Regular cardiac myocyte (primary cell): Measurements from ENCODE around the gene GGT6. TPM values are rescaled to one million over a fixed set of nuclear protein-coding genes. Genes with fewer than 3 reads are reported as not detected.

Experiments
- total RNA-seq: library from RNA; depleted of rRNA; stranded (reverse); fragments of >200 nt; gene quantifications from 2 replicates; pipeline ENCODE4 v1.2.3, GENCODE V29; 2014

GGT6 gene, protein sequence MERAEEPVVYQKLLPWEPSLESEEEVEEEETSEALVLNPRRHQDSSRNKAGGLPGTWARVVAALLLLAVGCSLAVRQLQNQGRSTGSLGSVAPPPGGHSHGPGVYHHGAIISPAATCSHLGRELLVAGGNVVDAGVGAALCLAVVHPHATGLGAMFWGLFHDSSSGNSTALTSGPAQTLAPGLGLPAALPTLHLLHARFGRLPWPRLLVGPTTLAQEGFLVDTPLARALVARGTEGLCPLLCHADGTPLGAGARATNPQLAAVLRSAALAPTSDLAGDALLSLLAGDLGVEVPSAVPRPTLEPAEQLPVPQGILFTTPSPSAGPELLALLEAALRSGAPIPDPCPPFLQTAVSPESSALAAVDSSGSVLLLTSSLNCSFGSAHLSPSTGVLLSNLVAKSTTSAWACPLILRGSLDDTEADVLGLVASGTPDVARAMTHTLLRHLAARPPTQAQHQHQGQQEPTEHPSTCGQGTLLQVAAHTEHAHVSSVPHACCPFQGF
- not detected in 2 replicates for total RNA-seq

DNA sequence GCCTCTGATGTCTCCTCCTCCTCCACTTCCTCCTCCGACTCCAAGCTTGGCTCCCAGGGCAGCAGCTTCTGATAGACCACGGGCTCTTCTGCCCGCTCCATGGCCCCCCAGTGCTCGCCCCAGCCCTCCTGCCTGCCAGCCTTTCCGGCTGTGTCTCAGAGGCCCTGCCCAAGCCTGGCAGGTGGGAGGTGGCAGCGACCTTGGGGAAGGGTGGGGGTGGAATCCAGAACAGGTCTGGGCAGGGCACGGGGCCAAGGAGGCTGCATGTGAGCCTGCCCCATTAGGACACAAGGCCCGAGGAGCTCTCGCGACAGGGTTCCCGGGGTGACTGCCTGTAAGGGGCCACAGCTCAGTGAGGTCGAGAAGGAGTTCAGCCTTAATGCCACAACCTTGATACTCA lies at the start of gene GGT6:
Gene GGT6 (minus strand): TSS at position 157 of the 400 bp plus-strand sequence. CDS start 56 bp downstream, at position 101.

DNA sequence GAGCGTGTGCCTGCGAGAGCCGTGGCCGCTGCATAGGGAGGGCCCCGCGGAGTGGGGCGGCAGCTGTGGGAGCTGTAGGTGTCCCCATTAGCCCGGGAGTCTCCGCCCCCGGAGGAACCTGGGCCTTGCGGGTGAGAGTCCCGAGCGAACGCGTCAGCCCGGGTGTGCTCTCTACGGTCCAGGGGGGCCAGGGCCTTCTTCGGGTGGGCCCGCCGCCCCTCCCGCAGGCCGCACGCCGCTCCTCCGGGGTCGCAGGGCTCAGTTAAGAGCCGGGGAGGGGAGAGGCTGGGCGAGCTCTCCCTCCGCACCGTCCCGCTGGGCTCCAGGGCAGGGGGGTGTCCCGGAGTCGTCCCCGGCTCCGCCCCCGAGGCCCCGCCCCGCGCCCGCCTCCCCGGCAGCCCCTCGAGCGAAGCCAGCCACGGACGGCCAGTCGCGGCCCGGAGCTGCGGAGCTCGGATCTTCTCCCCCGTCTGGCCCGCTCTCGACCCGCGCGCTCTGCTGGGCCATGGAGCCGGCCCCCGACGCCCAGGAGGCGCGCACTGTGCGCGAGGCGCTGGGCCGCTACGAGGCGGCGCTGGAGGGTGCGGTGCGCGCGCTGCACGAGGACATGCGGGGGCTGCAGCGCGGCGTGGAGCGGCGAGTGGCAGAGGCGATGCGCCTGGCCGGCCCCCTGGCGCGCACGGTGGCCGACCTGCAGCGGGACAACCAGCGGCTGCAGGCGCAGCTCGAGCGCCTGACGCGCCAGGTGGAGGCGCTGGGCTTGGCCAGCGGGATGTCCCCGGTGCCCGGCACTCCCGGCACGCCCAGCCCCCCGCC lies 23.9 kb upstream of the GGT6 start, which contains the start of gene SMTNL2:
Gene SMTNL2 (plus strand): TSS at position 429 of the 816 bp plus-strand sequence. CDS start 77 bp downstream, at position 506.

DNA sequence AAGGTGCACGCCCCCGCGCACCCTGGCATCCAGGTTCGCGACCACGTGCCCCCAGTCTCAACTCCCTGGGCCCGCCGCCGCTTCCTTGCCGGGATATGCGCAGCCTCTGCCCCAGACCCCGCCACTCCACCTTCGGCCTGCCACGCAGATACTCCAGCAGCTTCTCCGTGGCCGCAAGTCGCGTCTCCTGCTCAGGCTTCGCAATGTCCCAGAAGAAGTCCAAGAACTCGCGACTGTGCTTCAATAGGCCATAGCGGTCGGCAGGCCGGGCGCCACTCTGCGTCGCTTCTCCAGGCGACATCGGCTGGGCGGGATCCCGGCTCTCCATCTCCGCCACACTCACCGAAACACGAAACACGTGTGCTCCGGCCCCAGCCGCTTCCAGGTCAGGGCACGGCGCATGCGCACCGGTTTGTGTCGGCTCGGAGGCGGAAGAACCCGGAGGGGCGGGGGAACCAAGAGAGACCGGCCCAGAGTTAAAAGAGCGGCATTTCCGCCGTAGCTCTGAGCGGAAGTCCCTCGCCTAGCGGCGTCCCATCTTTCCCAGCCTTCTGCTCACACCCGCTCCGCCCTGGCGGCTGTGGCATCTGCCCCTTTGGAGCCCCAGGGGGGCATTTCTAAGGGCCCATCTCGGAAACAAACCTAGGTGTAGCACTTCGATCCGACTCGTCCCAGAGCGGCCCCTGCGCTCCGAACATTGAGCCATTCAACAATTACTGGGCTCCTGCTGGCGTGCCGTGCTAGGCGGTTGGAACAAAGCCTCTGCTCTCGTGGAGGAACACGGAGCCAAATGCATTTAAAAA lies 5.2 kb downstream of the GGT6 start, which contains the start of gene MYBBP1A:
Gene MYBBP1A (minus strand): TSS at position 388 of the 803 bp plus-strand sequence. CDS start 60 bp downstream, at position 328.

Other genes starting within 250 kb of the GGT6 start
- gene UBE2G1, start 193.9 kb downstream of the GGT6 start, total RNA-seq = 24.8 and 28.4 TPM in 2 replicates
- not detected in 2 replicates for gene SPNS3, start 126.6 kb downstream of the GGT6 start, total RNA-seq
- gene SPNS2, start 61.7 kb downstream of the GGT6 start, total RNA-seq = 0.96 and 1.1 TPM in 2 replicates
- 49.3 and 84.7 TPM in 2 replicates for gene MYBBP1A, start 5.2 kb downstream of the GGT6 start, total RNA-seq
- under 0.01 TPM in 2 replicates for gene SMTNL2, start 24.0 kb upstream of the GGT6 start, total RNA-seq
- not detected in 2 replicates for gene ALOX15, start 81.1 kb upstream of the GGT6 start, total RNA-seq
- gene PELP1, start 143.6 kb upstream of the GGT6 start, total RNA-seq = 25.1 and 29.6 TPM in 2 replicates
- 2.1 and 3.9 TPM in 2 replicates for gene ARRB2, start 150.1 kb upstream of the GGT6 start, total RNA-seq
- 11.7 and 12.7 TPM in 2 replicates for gene MED11, start 170.9 kb upstream of the GGT6 start, total RNA-seq
- under 0.01 TPM in 2 replicates for gene ZMYND15, start 179.3 kb upstream of the GGT6 start, total RNA-seq
- gene CXCL16, start 179.4 kb upstream of the GGT6 start, total RNA-seq = 0.58 and 2.0 TPM in 2 replicates
- not detected in 2 replicates for gene TM4SF5, start 211.3 kb upstream of the GGT6 start, total RNA-seq
- 0.38 TPM in 1 of 2 replicates, not detected in the other for gene VMO1, start 225.8 kb upstream of the GGT6 start, total RNA-seq
- 0.19 and 0.28 TPM in 2 replicates for gene GLTPD2, start 228.4 kb upstream of the GGT6 start, total RNA-seq
- 95.3 and 252 TPM in 2 replicates for gene PSMB6, start 235.6 kb upstream of the GGT6 start, total RNA-seq
- 7.7 and 9.6 TPM in 2 replicates for gene PLD2, start 246.6 kb upstream of the GGT6 start, total RNA-seq